ENCODE results near the gene DNAJC16. TPM values are rescaled to one million over a fixed set of nuclear protein-coding genes. Genes with fewer than 3 reads are reported as not detected.

Gene DNAJC16
- total RNA-seq, 1 donor from 2014 or later, result 32.5 TPM

GRCh38 chr1:15605398-15606383, 79.0 kb downstream of the DNAJC16 start:
- Mint-ChIP-seq H3K27me3 (ENCODE audit: unreplicated experiment) (no peaks in the 10 kb centered on the region), H3K9me3 (ENCODE audit: unreplicated experiment) (no peaks in the 10 kb centered on the region), H3K4me1 (ENCODE audit: low read depth, unreplicated experiment) (no peaks in the 10 kb centered on the region), H3K27ac (ENCODE audit: unreplicated experiment) (no peak overlapping the region), H3K4me3 (ENCODE audit: unreplicated experiment) (no peak overlapping the region), H3K36me3 (ENCODE audit: unreplicated experiment) (no peaks in the 10 kb centered on the region)
- no peak for DNase-seq
- TF ChIP-seq CTCF (IDR thresholded peaks at IDR 0.05; ENCODE audit: partially characterized antibody, unreplicated experiment), result no peak

GRCh38 chr1:15609631-15610030, 83.0 kb downstream of the DNAJC16 start:
- no peak overlapping the region for H3K4me3 Mint-ChIP-seq (ENCODE audit: unreplicated experiment)
- H3K27ac Mint-ChIP-seq (ENCODE audit: unreplicated experiment), result no peak overlapping the region
- no peaks in the 10 kb centered on the region for H3K36me3 Mint-ChIP-seq (ENCODE audit: unreplicated experiment)
- peaks cover 2% of the 10 kb centered on the region for H3K27me3 Mint-ChIP-seq (ENCODE audit: unreplicated experiment)
- H3K9me3 Mint-ChIP-seq (ENCODE audit: unreplicated experiment), result no peaks in the 10 kb centered on the region
- no peak for TF ChIP-seq CTCF (IDR thresholded peaks at IDR 0.05; ENCODE audit: partially characterized antibody, unreplicated experiment)
- no peaks in the 10 kb centered on the region for H3K4me1 Mint-ChIP-seq (ENCODE audit: low read depth, unreplicated experiment)
- DNase-seq, result no peak

- Mint-ChIP-seq H3K36me3 (ENCODE audit: unreplicated experiment) (no peaks in the 10 kb centered on the region), H3K27ac (ENCODE audit: unreplicated experiment) (no peak overlapping the region), H3K4me3 (ENCODE audit: unreplicated experiment) (no peak overlapping the region), H3K4me1 (ENCODE audit: low read depth, unreplicated experiment) (no peaks in the 10 kb centered on the region), H3K9me3 (ENCODE audit: unreplicated experiment) (no peaks in the 10 kb centered on the region), H3K27me3 (ENCODE audit: unreplicated experiment) (peaks cover 2% of the 10 kb centered on the region)
- TF ChIP-seq CTCF (IDR thresholded peaks at IDR 0.05; ENCODE audit: partially characterized antibody, unreplicated experiment), result no peak
- DNase-seq, result no peak
Observed at GRCh38 chr1:15610167-15610566, 83.5 kb downstream of the DNAJC16 start.

GRCh38 chr1:15616373-15617172, 89.9 kb downstream of the DNAJC16 start:
- peak overlapping the region; percentile 94 for H3K27ac Mint-ChIP-seq (ENCODE audit: unreplicated experiment)
- no peak for TF ChIP-seq CTCF (IDR thresholded peaks at IDR 0.05; ENCODE audit: partially characterized antibody, unreplicated experiment)
- peaks cover 6% of the 10 kb centered on the region for H3K9me3 Mint-ChIP-seq (ENCODE audit: unreplicated experiment)
- peaks cover 4% of the 10 kb centered on the region for H3K27me3 Mint-ChIP-seq (ENCODE audit: unreplicated experiment)
- peaks cover 5% of the 10 kb centered on the region for H3K4me1 Mint-ChIP-seq (ENCODE audit: low read depth, unreplicated experiment)
- peak; percentile 19 for DNase-seq
- peak overlapping the region; percentile 90 for H3K4me3 Mint-ChIP-seq (ENCODE audit: unreplicated experiment)
- H3K36me3 Mint-ChIP-seq (ENCODE audit: unreplicated experiment), result no peaks in the 10 kb centered on the region

Measured in glutamatergic neuron (in vitro differentiated cells).